DND-41 (cell line): ENCODE measurements around the gene TNRC6B.

ENCODE experiments used
- CTCF ChIP-seq: IDR thresholded peaks from 2 replicates; pipeline ENCODE4 v1.5.1; 2012; ENCODE audit warnings: borderline replicate concordance, low read length, moderate library complexity, mild to moderate bottlenecking; ENCODE audit not compliant: poor library complexity, severe bottlenecking; ENCODE audit errors: extremely low read depth
- EZH2 ChIP-seq: IDR thresholded peaks from 3 replicates; pipeline ENCODE4 v1.6.1; 2012; ENCODE audit warnings: borderline replicate concordance, low read depth, mild to moderate bottlenecking, moderate library complexity, low read length, inconsistent platforms; ENCODE audit not compliant: severe bottlenecking

- TF ChIP-seq CTCF (no peak), EZH2 (no peak)
Observed at GRCh38 chr22:40213478-40213877, 35.8 kb downstream of the TNRC6B start.
